ENCODE data around the gene FAM3B. TPM values are rescaled to one million over a fixed set of nuclear protein-coding genes. Genes with fewer than 3 reads are reported as not detected.

The FAM3B gene
- total RNA-seq, 1 experiment from 2014 or later = 59.5 TPM

DNA sequence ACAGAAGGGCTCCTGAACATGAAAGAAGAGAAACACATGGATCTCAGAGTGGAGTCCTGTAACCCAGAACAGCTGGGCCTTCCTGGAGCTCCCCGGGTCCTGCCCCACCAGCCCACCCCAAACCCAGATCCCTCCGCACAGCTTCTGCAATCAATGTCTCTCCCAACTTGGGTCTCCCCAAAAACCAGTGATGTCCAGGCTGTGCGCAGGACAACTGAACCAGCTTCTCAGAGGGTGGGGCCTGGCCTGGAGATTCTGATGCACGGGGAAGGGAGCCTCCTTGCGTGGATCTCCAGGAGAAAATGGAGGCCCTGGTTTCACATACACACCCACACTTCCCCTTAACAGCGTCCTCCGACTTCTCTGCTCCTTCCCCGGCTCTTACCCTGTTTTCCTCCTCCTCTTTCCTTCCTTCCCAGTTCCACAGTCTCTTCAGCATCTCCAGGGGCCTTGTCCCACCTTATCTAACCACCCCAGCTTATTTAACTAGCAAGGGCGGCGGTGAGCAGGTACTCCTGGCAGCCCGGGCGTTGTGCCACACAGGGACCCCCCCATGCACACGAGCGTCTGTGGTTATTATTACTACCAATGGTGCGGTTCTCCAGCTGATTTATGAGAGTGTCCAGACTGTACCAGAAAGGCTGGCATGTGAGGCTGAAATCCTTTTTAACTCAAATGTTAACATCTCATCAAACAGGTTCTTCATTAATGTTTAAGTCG lies 34.0 kb downstream of the FAM3B start:
- no peak for DNase-seq
- Mint-ChIP-seq H3K4me1 (ENCODE audit: low read depth, unreplicated experiment) (no peaks in the 10 kb centered on the region), H3K36me3 (ENCODE audit: insufficient read depth, unreplicated experiment) (peaks cover 28% of the 10 kb centered on the region), H3K9me3 (ENCODE audit: unreplicated experiment) (no peaks in the 10 kb centered on the region), H3K27ac (ENCODE audit: unreplicated experiment) (no peak overlapping the region), H3K27me3 (ENCODE audit: insufficient read depth, unreplicated experiment) (no peaks in the 10 kb centered on the region), H3K4me3 (ENCODE audit: unreplicated experiment) (no peak overlapping the region)
- CTCF ChIA-PET = interaction anchor here (1.1 kb wide), 1 partner anchor 67 kb away, joined by 3 read pairs; no protein-coding TSS in a partner anchor
- no peaks in the 10 kb centered on the region for H3K27me3 ChIP-seq (replicated peaks; ENCODE audit: control insufficient read depth, insufficient read depth, low read length)
- no peaks in the 10 kb centered on the region for H3K9me3 ChIP-seq
- H3K36me3 ChIP-seq (ENCODE audit: control insufficient read depth, insufficient read depth, low read length) = no peaks in the 10 kb centered on the region
- POLR2A ChIA-PET = no interaction called here
- no peaks in the 10 kb centered on the region for H3K4me1 ChIP-seq
- TF ChIP-seq CTCF (IDR thresholded peaks at IDR 0.05; ENCODE audit: insufficient read depth in 1 of 2, low read depth in 1 of 2, low read length in 1 of 2, severe bottlenecking in 1 of 2, unreplicated experiment in 1 of 2) = no peak
- intact Hi-C loops (cut with micrococcal nuclease; ENCODE audit: unreplicated experiment) = no loop called here
- H3K4me3 ChIP-seq (ENCODE audit: low read depth, low read length) = no peak overlapping the region
- no TSS peak for BruUV-seq (replicated peaks)

DNA sequence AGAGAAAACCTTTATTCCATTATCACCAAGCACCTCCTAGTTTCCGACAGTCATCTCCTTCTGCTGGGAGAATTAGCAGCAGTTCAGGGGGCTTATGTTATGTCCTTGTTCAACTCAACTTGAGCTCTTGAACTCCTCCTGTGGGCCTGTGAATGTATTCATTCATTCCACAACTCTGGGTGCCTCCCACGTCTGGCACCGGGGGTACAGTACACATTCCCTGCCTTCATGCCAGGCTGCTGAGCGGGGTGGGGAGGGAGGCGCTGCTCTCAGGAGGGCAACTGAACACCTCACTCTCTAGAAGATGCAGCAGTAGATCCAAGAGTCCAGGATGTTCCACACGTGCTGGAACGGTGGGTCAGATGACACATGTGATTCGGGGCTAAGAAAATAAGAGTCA lies 40.9 kb downstream of the FAM3B start:
- no peak for DNase-seq
- Histone ChIP-seq H3K4me1 (peaks cover 4% of the 10 kb centered on the region; the same call in 1 of the 2 replicates), H3K9me3 (no peaks in the 10 kb centered on the region), H3K36me3 (ENCODE audit: control insufficient read depth, insufficient read depth, low read length) (no peaks in the 10 kb centered on the region), H3K4me3 (ENCODE audit: low read depth, low read length) (no peak overlapping the region), H3K27me3 (replicated peaks; ENCODE audit: control insufficient read depth, insufficient read depth, low read length) (no peaks in the 10 kb centered on the region)
- ChIA-PET CTCF (no interaction called here), POLR2A (no interaction called here)
- no peaks in the 10 kb centered on the region for H3K36me3 Mint-ChIP-seq (ENCODE audit: insufficient read depth, unreplicated experiment)
- TF ChIP-seq CTCF (IDR thresholded peaks at IDR 0.05; ENCODE audit: insufficient read depth in 1 of 2, low read depth in 1 of 2, low read length in 1 of 2, severe bottlenecking in 1 of 2, unreplicated experiment in 1 of 2) = no peak
- H3K27ac Mint-ChIP-seq (ENCODE audit: unreplicated experiment) = no peak overlapping the region
- H3K27me3 Mint-ChIP-seq (ENCODE audit: insufficient read depth, unreplicated experiment) = no peaks in the 10 kb centered on the region
- H3K4me3 Mint-ChIP-seq (ENCODE audit: unreplicated experiment) = no peak overlapping the region
- peaks cover 11% of the 10 kb centered on the region for H3K4me1 Mint-ChIP-seq (ENCODE audit: low read depth, unreplicated experiment)
- H3K9me3 Mint-ChIP-seq (ENCODE audit: unreplicated experiment) = no peaks in the 10 kb centered on the region
- BruUV-seq (replicated peaks) = no TSS peak
- intact Hi-C loops (cut with micrococcal nuclease; ENCODE audit: unreplicated experiment) = no loop called here

DNA sequence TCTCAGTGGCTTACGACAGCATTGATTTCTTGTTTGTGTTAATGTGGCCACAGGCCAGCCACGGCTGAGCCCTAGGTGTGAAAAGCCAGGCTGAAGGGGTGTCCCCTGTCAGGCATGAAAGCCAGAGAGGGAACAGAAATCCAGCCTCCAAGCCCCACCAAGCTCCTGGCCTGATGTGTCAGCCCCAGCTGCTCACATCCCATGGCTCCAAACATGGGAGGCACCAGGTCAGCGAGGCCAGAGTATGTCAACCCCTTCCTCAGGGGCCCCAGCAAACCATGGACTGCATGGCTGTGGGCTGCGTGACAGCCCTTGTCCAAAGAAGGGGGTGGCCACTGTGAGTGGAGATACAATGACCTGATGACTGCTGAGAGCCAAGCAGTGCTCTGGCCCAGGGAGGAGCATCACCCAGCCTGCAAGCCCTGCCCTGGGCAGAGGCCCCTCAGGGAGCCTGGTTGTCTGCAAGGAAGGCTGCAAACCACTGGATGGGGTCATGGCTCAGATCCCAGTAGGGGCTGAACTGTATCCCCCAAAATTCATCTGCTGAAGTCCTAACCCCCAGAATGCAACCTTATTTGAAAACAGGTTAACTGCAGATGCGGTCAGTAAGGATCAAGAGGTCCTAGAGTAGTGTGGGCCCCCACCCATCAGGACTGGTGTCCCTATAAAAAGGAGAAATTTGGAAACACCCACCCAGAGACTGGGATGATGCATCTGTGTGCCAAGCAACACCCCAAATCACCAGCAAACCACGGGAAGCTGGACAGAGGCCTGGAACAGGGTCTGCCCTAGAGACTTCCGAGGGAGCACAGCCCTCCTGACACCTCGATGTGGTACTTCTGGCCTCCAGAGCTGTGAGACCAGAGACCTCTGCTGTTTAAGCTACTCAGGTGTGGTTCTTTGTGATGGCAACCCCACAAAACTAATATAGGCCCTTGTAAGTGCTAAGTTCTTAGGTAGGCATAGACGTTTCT lies 41.9 kb downstream of the FAM3B start:
- no peak overlapping the region for H3K27ac Mint-ChIP-seq (ENCODE audit: unreplicated experiment)
- no peak overlapping the region for H3K4me3 Mint-ChIP-seq (ENCODE audit: unreplicated experiment)
- no peaks in the 10 kb centered on the region for H3K36me3 ChIP-seq (ENCODE audit: control insufficient read depth, insufficient read depth, low read length)
- no peaks in the 10 kb centered on the region for H3K9me3 ChIP-seq
- no peak for DNase-seq
- CTCF ChIA-PET = interaction anchor here (3.7 kb wide), 1 partner anchor 75 kb away, joined by 18 read pairs; no protein-coding TSS in a partner anchor
- intact Hi-C loops (cut with micrococcal nuclease; ENCODE audit: unreplicated experiment) = no loop called here
- peaks cover 4% of the 10 kb centered on the region; the same call in 1 of the 2 replicates for H3K4me1 ChIP-seq
- H3K9me3 Mint-ChIP-seq (ENCODE audit: unreplicated experiment) = no peaks in the 10 kb centered on the region
- H3K27me3 ChIP-seq (replicated peaks; ENCODE audit: control insufficient read depth, insufficient read depth, low read length) = no peaks in the 10 kb centered on the region
- TF ChIP-seq CTCF (IDR thresholded peaks at IDR 0.05; ENCODE audit: insufficient read depth in 1 of 2, low read depth in 1 of 2, low read length in 1 of 2, severe bottlenecking in 1 of 2, unreplicated experiment in 1 of 2) = no peak
- no peaks in the 10 kb centered on the region for H3K36me3 Mint-ChIP-seq (ENCODE audit: insufficient read depth, unreplicated experiment)
- no peak overlapping the region for H3K4me3 ChIP-seq (ENCODE audit: low read depth, low read length)
- POLR2A ChIA-PET = no interaction called here
- no peaks in the 10 kb centered on the region for H3K27me3 Mint-ChIP-seq (ENCODE audit: insufficient read depth, unreplicated experiment)
- peaks cover 11% of the 10 kb centered on the region for H3K4me1 Mint-ChIP-seq (ENCODE audit: low read depth, unreplicated experiment)
- no TSS peak for BruUV-seq (replicated peaks)

Data from Caco-2 (cell line).